Upper lobe of right lung (tissue), 1 donor: Measurements from ENCODE around the gene GREB1L. TPM values are rescaled to one million over a fixed set of nuclear protein-coding genes. Genes with fewer than 3 reads are reported as not detected.

Experiments
- ATAC-seq: fragments of 200-7000 bp; cut with Tn5 transposase; one replicate; pipeline ENCODE4 v1.9.1; 2020; ENCODE audit warnings: mild to moderate bottlenecking, moderate library complexity
- DNase-seq: peaks from one replicate; pipeline ENCODE4 v3.0.0-alpha.2; 2020
- H3K27ac ChIP-seq: fragments of 200-600 bp; one replicate; pipeline ENCODE4 v1.8.0; 2022
- H3K27me3 ChIP-seq: fragments of 200-600 bp; one replicate; pipeline ENCODE4 v1.8.0; 2022; ENCODE audit warnings: mild to moderate bottlenecking
- H3K36me3 ChIP-seq: fragments of 200-600 bp; one replicate; pipeline ENCODE4 v1.8.0; 2022
- H3K4me1 ChIP-seq: fragments of 200-600 bp; one replicate; pipeline ENCODE4 v1.8.0; 2022
- H3K4me3 ChIP-seq: fragments of 200-600 bp; one replicate; pipeline ENCODE4 v1.8.0; 2022; ENCODE audit warnings: mild to moderate bottlenecking
- H3K9me3 ChIP-seq: fragments of 200-600 bp; one replicate; pipeline ENCODE4 v1.8.0; 2022
- CTCF ChIP-seq: fragments of 200-600 bp; IDR thresholded peaks from one replicate; pipeline ENCODE4 v1.8.0; 2022; ENCODE audit warnings: antibody characterized with exemption
- intact Hi-C: fragments of 100-400 bp; cut with DNase I; formaldehyde crosslinking; loops from one replicate; pipeline ENCODE4 v1.11.0; 2022
- total RNA-seq: library from RNA; stranded (reverse); fragmentation: NEBNext Ultra II Directional; extraction: Animal tissue kit (Norgen Biotek cat#: 25700); gene quantifications from one replicate; pipeline ENCODE4 v1.2.1, GENCODE V29; 2021
- donor health status: DM: no; HTN: yes; CAD: no; lungs with severe emphysema.

GREB1L gene
- total RNA-seq, 1 donor from 2014 or later: 1.2 TPM

- DNase-seq (no peak), ATAC-seq (no peak)
- TF ChIP-seq CTCF: no peak
- H3K9me3 ChIP-seq: no peaks in the 10 kb centered on the region
- intact Hi-C loops: no loop called here
- no peak overlapping the region for H3K27ac ChIP-seq
- no peaks in the 10 kb centered on the region for H3K36me3 ChIP-seq
- H3K4me3 ChIP-seq: no peak overlapping the region
- H3K4me1 ChIP-seq: no peaks in the 10 kb centered on the region
- no peaks in the 10 kb centered on the region for H3K27me3 ChIP-seq
Measured at GRCh38 chr18:21389903-21390302, 147.9 kb downstream of the GREB1L start.

GRCh38 chr18:21391074-21391673, 149.1 kb downstream of the GREB1L start:
- Histone ChIP-seq H3K27ac (no peak overlapping the region), H3K9me3 (no peaks in the 10 kb centered on the region), H3K27me3 (no peaks in the 10 kb centered on the region), H3K36me3 (no peaks in the 10 kb centered on the region), H3K4me3 (no peak overlapping the region), H3K4me1 (no peaks in the 10 kb centered on the region)
- TF ChIP-seq CTCF: no peak
- intact Hi-C loops: no loop called here
- ATAC-seq (no peak), DNase-seq (no peak)

GRCh38 chr18:21393986-21394385, 152.0 kb downstream of the GREB1L start:
- Histone ChIP-seq H3K9me3 (no peaks in the 10 kb centered on the region), H3K27ac (no peak overlapping the region), H3K27me3 (no peaks in the 10 kb centered on the region), H3K4me1 (no peaks in the 10 kb centered on the region), H3K4me3 (no peak overlapping the region), H3K36me3 (no peaks in the 10 kb centered on the region)
- DNase-seq (no peak), ATAC-seq (no peak)
- no peak for TF ChIP-seq CTCF
- intact Hi-C loops: no loop called here

GRCh38 chr18:21398121-21398520, 156.1 kb downstream of the GREB1L start:
- H3K4me3 ChIP-seq: no peak overlapping the region

GRCh38 chr18:21402272-21402671, 160.2 kb downstream of the GREB1L start:
- intact Hi-C loops: no loop called here
- no peak for TF ChIP-seq CTCF

More at GRCh38 chr18:21398121-21398520, 156.1 kb downstream of the GREB1L start:
- no peaks in the 10 kb centered on the region for H3K36me3 ChIP-seq
- no peaks in the 10 kb centered on the region for H3K9me3 ChIP-seq
- ATAC-seq: no peak
- H3K4me1 ChIP-seq: no peaks in the 10 kb centered on the region
- no peak for TF ChIP-seq CTCF
- H3K27me3 ChIP-seq: no peaks in the 10 kb centered on the region
- no peak overlapping the region for H3K27ac ChIP-seq
- DNase-seq: no peak
- intact Hi-C loops: no loop called here

GRCh38 chr18:21404426-21404825, 162.4 kb downstream of the GREB1L start:
- Histone ChIP-seq H3K36me3 (no peaks in the 10 kb centered on the region), H3K27me3 (no peaks in the 10 kb centered on the region), H3K4me1 (no peaks in the 10 kb centered on the region), H3K9me3 (no peaks in the 10 kb centered on the region), H3K4me3 (no peak overlapping the region), H3K27ac (no peak overlapping the region)
- ATAC-seq: no peak
- DNase-seq: no peak
- no peak for TF ChIP-seq CTCF
- intact Hi-C loops: no loop called here

More at GRCh38 chr18:21402272-21402671, 160.2 kb downstream of the GREB1L start:
- Histone ChIP-seq H3K27me3 (no peaks in the 10 kb centered on the region), H3K4me3 (no peak overlapping the region), H3K27ac (no peak overlapping the region), H3K4me1 (no peaks in the 10 kb centered on the region), H3K36me3 (no peaks in the 10 kb centered on the region), H3K9me3 (no peaks in the 10 kb centered on the region)
- ATAC-seq (no peak), DNase-seq (no peak)
